H1 (cell line): ENCODE data around the gene MACROH2A1. TPM values are rescaled to one million over a fixed set of nuclear protein-coding genes. Genes with fewer than 3 reads are reported as not detected.

Experiments used
- CTCF ChIA-PET: fragments of 300-600 bp; sonication (Branson Sonifier 250); formaldehyde crosslinking; loops from one replicate; lab custom pipeline; 2021; ENCODE audit not compliant: partially characterized antibody; lab: Charles Lee
- POLR2A ChIA-PET: fragments of 300-600 bp; sonication (Branson Sonifier 250); formaldehyde crosslinking; loops from one replicate; lab custom pipeline; 2021; ENCODE audit warnings: inconsistent platforms; ENCODE audit not compliant: partially characterized antibody; lab: Charles Lee
- DNase-seq, 2 experiments: peaks; one replicate each; pipeline versions ENCODE4 v3.0.0 to v3.0.0-alpha.2; 2010 to 2022; ENCODE audit warnings: low spot score in 2 of 2, low read depth in 1 of 2, mixed read lengths in 1 of 2
- FAIRE-seq: peaks from 2 replicates; lab custom pipeline; 2011; peaks lifted over from hg19 to GRCh38; lab: Jason Lieb, UNC
- H2AFZ ChIP-seq: 2 replicates; pipeline ENCODE4 v1.8.1; 2012; ENCODE audit warnings: low read length, inconsistent platforms
- H2AK5ac ChIP-seq: 2 replicates; pipeline ENCODE4 v1.6.1; 2013; ENCODE audit warnings: low read depth, low read length
- H2BK120ac ChIP-seq: replicated peaks from 2 replicates; pipeline ENCODE3; 2013; ENCODE audit warnings: low read depth, low read length, inconsistent platforms
- H2BK12ac ChIP-seq: 2 replicates; pipeline ENCODE4 v1.6.1; 2013; ENCODE audit warnings: low read depth, low read length
- H2BK15ac ChIP-seq: 2 replicates; pipeline ENCODE4 v1.6.1; 2013; ENCODE audit warnings: low read length
- H2BK20ac ChIP-seq: 2 replicates; pipeline ENCODE4 v1.6.1; 2013; ENCODE audit warnings: low read length
- H2BK5ac ChIP-seq: 2 replicates; pipeline ENCODE4 v1.6.1; 2013; ENCODE audit warnings: low read depth, low read length
- H3K14ac ChIP-seq: 2 replicates; pipeline ENCODE4 v1.6.1; 2013; ENCODE audit warnings: inconsistent platforms; ENCODE audit not compliant: insufficient read length
- H3K18ac ChIP-seq: 2 replicates; pipeline ENCODE4 v1.6.1; 2013; ENCODE audit warnings: low read length; ENCODE audit errors: extremely low read depth
- H3K23ac ChIP-seq: 2 replicates; pipeline ENCODE4 v1.6.1; 2013; ENCODE audit warnings: inconsistent platforms; ENCODE audit not compliant: insufficient read length
- H3K23me2 ChIP-seq: 2 replicates; pipeline ENCODE4 v1.6.1; 2013; ENCODE audit warnings: low read depth, low read length
- H3K27ac ChIP-seq: 2 replicates; pipeline ENCODE4 v1.6.1; 2011; ENCODE audit warnings: low read depth, low read length, inconsistent platforms
- H3K27me3 ChIP-seq, 4 experiments: replicated peaks in 1 of 4; 1 replicate in 1 of 4; 2 replicates in 3 of 4; pipeline versions ENCODE4 v1.6.1 to v1.8.1; 2011 to 2013; ENCODE audit warnings: low read length in 3 of 4, mild to moderate bottlenecking in 3 of 4, inconsistent platforms in 2 of 4, mixed read lengths in 2 of 4, moderate library complexity in 1 of 4; ENCODE audit not compliant: control insufficient read depth in 3 of 4, insufficient read depth in 3 of 4; ENCODE audit errors: extremely low read depth in 1 of 4
- H3K36me3 ChIP-seq, 4 experiments: 2 replicates each; pipeline versions ENCODE4 v1.6.1 to v1.8.1; 2011 to 2013; ENCODE audit warnings: mild to moderate bottlenecking in 4 of 4, low read length in 3 of 4, moderate library complexity in 2 of 4, control low read depth in 1 of 4, inconsistent platforms in 1 of 4; ENCODE audit not compliant: insufficient read depth in 4 of 4, control insufficient read depth in 2 of 4
- H3K4ac ChIP-seq: replicated peaks from 2 replicates; pipeline ENCODE3; 2013; ENCODE audit warnings: low read length, low read depth, mixed read lengths, inconsistent platforms; ENCODE audit not compliant: insufficient read length
- H3K4me1 ChIP-seq, 4 experiments: replicated peaks in 1 of 4; 1 replicate in 1 of 4; 2 replicates in 3 of 4; pipeline versions ENCODE4 v1.6.1 to v1.8.1; 2011 to 2013; ENCODE audit warnings: low read length in 3 of 4, inconsistent platforms in 2 of 4, mixed read lengths in 1 of 4; ENCODE audit not compliant: insufficient read depth in 4 of 4, control insufficient read depth in 3 of 4
- H3K4me2 ChIP-seq, 2 experiments: 2 replicates each; pipeline versions ENCODE4 v1.6.1 to v1.8.1; 2011 to 2013; ENCODE audit warnings: low read depth in 2 of 2, low read length in 2 of 2, control low read depth in 1 of 2, inconsistent platforms in 1 of 2, mild to moderate bottlenecking in 1 of 2; ENCODE audit not compliant: insufficient read depth in 1 of 2
- H3K4me3 ChIP-seq, 4 experiments: fragments of 200-600, 300-600 bp in 1 of 4; sonication (generic), shearing (Covaris generic), sonication (Bioruptor Twin) in 1 of 4; 2 replicates each; pipeline versions ENCODE4 v1.5.1 to v1.8.1; 2011 to 2016; ENCODE audit warnings: low read length in 4 of 4, low read depth in 3 of 4, control low read depth in 2 of 4, inconsistent platforms in 2 of 4, mild to moderate bottlenecking in 2 of 4, mixed read lengths in 1 of 4, moderate library complexity in 1 of 4; ENCODE audit not compliant: insufficient read depth in 2 of 4; ENCODE audit errors: extremely low read depth in 1 of 4
- H3K56ac ChIP-seq: replicated peaks from 2 replicates; pipeline ENCODE3; 2013; ENCODE audit warnings: low read depth, mild to moderate bottlenecking, mixed read lengths, low read length, inconsistent platforms; ENCODE audit not compliant: insufficient read length
- H3K79me1 ChIP-seq: 2 replicates; pipeline ENCODE4 v1.6.1; 2013; ENCODE audit warnings: low read depth, low read length, control low read depth
- H3K79me2 ChIP-seq, 2 experiments: 2 replicates each; pipeline versions ENCODE4 v1.6.1 to v1.8.1; 2012 to 2013; ENCODE audit warnings: low read length in 2 of 2, mild to moderate bottlenecking in 2 of 2, inconsistent platforms in 1 of 2; ENCODE audit not compliant: insufficient read depth in 2 of 2, control insufficient read depth in 1 of 2
- H3K9ac ChIP-seq, 4 experiments: replicated peaks in 1 of 4; 1 replicate in 1 of 4; 2 replicates in 3 of 4; pipeline versions ENCODE4 v1.6.1 to v1.8.1; 2011 to 2013; ENCODE audit warnings: low read depth in 3 of 4, low read length in 3 of 4, control low read depth in 2 of 4, mild to moderate bottlenecking in 2 of 4, moderate library complexity in 2 of 4, inconsistent platforms in 1 of 4; ENCODE audit errors: extremely low read depth in 1 of 4
- H3K9me3 ChIP-seq, 2 experiments: 2 replicates each; pipeline versions ENCODE4 v1.6.1 to v1.8.1; 2012 to 2013; ENCODE audit warnings: mild to moderate bottlenecking in 2 of 2, moderate library complexity in 2 of 2, control low read depth in 1 of 2, inconsistent platforms in 1 of 2, low read depth in 1 of 2, low read length in 1 of 2, mixed read lengths in 1 of 2; ENCODE audit not compliant: insufficient read depth in 2 of 2
- H4K20me1 ChIP-seq, 2 experiments: replicated peaks in 1 of 2; 2 replicates each; pipeline versions ENCODE3 to v1.8.1; 2011 to 2013; ENCODE audit warnings: inconsistent platforms in 2 of 2, low read length in 2 of 2, mild to moderate bottlenecking in 1 of 2; ENCODE audit not compliant: insufficient read depth in 2 of 2, control insufficient read depth in 1 of 2
- H4K5ac ChIP-seq: 2 replicates; pipeline ENCODE4 v1.6.1; 2013; ENCODE audit warnings: low read length, low read depth, mixed read lengths, inconsistent platforms; ENCODE audit not compliant: insufficient read length
- H4K8ac ChIP-seq: 2 replicates; pipeline ENCODE4 v1.8.0; 2013; ENCODE audit warnings: mild to moderate bottlenecking, moderate library complexity, low read length, inconsistent platforms; ENCODE audit not compliant: insufficient read depth; ENCODE audit errors: extremely low read depth
- H4K91ac ChIP-seq: replicated peaks from 2 replicates; pipeline ENCODE3; 2013; ENCODE audit warnings: low read length, mixed read lengths, inconsistent platforms; ENCODE audit not compliant: insufficient read length
- ASH2L ChIP-seq: fragments of 200-600, 300-600 bp; sonication (generic); IDR thresholded peaks from one replicate; pipeline ENCODE4 v1.7.1; 2017; ENCODE audit warnings: low read length
- CHD1 ChIP-seq: IDR thresholded peaks from 2 replicates; pipeline ENCODE4 v1.6.1; 2012; ENCODE audit warnings: low read depth, low read length, improper control_type of control experiment
- CREB1 ChIP-seq: IDR thresholded peaks from 2 replicates; pipeline ENCODE4 v1.6.1; 2012; ENCODE audit warnings: inconsistent platforms
- GABPA ChIP-seq: IDR thresholded peaks from 2 replicates; pipeline ENCODE4 v1.6.1; 2011; ENCODE audit warnings: mild to moderate bottlenecking, low read length, moderate library complexity, borderline replicate concordance; ENCODE audit not compliant: insufficient read depth
- HDAC2 ChIP-seq, 2 experiments: fragments of 300-600 bp in 1 of 2; sonication (generic) in 1 of 2; IDR thresholded peaks; 2 replicates each; pipeline ENCODE4 v1.6.1; 2011 to 2012; ENCODE audit warnings: low read depth in 2 of 2, low read length in 2 of 2, mild to moderate bottlenecking in 2 of 2, moderate library complexity in 2 of 2, borderline replicate concordance in 1 of 2, inconsistent platforms in 1 of 2
- JUND ChIP-seq: IDR thresholded peaks from 2 replicates; pipeline ENCODE4 v1.6.1; 2011; ENCODE audit warnings: mild to moderate bottlenecking, improper control_type of control experiment, low read length
- KDM4A ChIP-seq: IDR thresholded peaks from one replicate; pipeline ENCODE4 v1.7.1; 2012; ENCODE audit warnings: low read depth, mild to moderate bottlenecking, moderate library complexity, low read length, inconsistent platforms; ENCODE audit not compliant: severe bottlenecking
- SP4 ChIP-seq: IDR thresholded peaks from 2 replicates; pipeline ENCODE4 v1.6.1; 2012; ENCODE audit warnings: low read length, inconsistent platforms
- SUZ12 ChIP-seq: fragments of 200-600 bp; sonication (generic); IDR thresholded peaks from 2 replicates; pipeline ENCODE4 v1.6.1; 2012; ENCODE audit warnings: mild to moderate bottlenecking, inconsistent platforms, low read length, moderate library complexity, mixed read lengths
- YY1 ChIP-seq: IDR thresholded peaks from 2 replicates; pipeline ENCODE4 v1.6.1; 2011; ENCODE audit warnings: low read depth, mild to moderate bottlenecking, low read length
- WGBS, 2 experiments: shearing (Covaris generic) in 1 of 2; methylation state at CpG; one replicate each; pipeline versions ENCODE4 v1.1.6 to v1.1.7; 2013 to 2015; ENCODE audit warnings: low lambda C conversion rate in 2 of 2, mixed read lengths in 2 of 2, inconsistent platforms in 1 of 2, low coverage in 1 of 2, missing lambda C conversion rate in 1 of 2; ENCODE audit not compliant: insufficient replicate concordance in 2 of 2, insufficient coverage in 1 of 2, insufficient read length in 1 of 2; ENCODE audit errors: extremely low coverage in 1 of 2, missing lambda C conversion rate in 1 of 2; 5-methylcytosine and 5-hydroxymethylcytosine counted together
- polyA plus RNA-seq, 7 experiments: library from polyadenylated mRNA; depleted of rRNA in 3 of 7; stranded (reverse) in 5 of 7; unstranded in 2 of 7; fragments of >200 nt in 5 of 7; fragments of 200-250 nt in 2 of 7; gene quantifications; 1 replicate in 5 of 7; 2 replicates in 1 of 7; 4 replicates in 1 of 7; pipeline versions ENCODE4 v1.2.1 to v1.2.3, GENCODE V29; 2011 to 2013; ENCODE audit warnings: missing spikeins in 2 of 7, mixed read lengths in 2 of 7
- total RNA-seq: library from RNA; stranded (reverse); fragmentation: NEBNext Ultra II Directional; extraction: Animal tissue kit (Norgen Biotek cat#: 25700); gene quantifications from 2 replicates; pipeline ENCODE4 v1.2.1, GENCODE V29; 2021
- TF ChIP-seq, protein P1 (sequence below): IDR thresholded peaks from 2 replicates; pipeline ENCODE4 v1.6.1; 2012; ENCODE audit warnings: low read length, inconsistent platforms

The MACROH2A1 gene
- total and polyA plus RNA-seq, 2 of the 8 experiments (the other 6 are each of a cell fraction or from before 2014, with no cell fraction given), result 60.0 to 92.3 TPM

DNA sequence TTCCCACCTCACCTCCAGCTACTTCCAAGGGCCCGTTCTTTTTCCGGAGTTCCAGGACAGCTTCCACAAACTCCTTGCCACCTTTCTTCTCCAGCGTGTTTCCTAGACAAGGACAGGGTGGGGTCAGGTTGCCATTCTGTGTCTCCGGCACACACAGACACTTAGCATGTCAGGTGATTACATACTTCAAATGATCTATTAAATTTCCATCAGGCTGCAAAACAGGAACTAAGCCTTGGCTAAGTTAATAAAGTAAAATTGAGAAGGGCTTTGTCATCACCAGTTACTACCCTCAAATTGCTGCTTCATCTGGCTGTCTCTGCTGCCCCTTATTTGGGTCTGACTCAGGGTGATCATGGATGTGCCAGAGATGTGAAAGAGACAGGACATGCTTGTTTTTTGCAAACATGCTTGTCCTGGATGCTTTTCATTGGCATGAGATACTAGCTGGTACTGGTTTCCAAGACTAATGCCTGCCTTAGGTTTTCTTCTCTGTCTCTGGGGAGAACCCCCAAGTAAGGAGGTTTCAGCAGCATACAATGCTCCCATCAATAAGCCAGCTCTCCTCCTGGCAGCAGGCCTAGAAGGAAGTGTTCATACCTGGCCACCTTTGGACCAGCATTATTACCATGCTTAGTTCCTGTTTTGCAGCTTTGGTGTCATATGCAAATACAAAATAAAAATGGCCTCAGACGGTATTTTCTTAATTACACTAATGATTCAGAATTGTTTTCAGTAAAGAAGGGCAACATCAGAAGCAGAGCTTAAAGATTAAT lies 52.9 kb downstream of the MACROH2A1 start:
- H2AFZ ChIP-seq, result no peak overlapping the region
- no peaks in the 10 kb centered on the region for H3K4me1 ChIP-seq
- H4K20me1 ChIP-seq, result peaks cover 3 to 5% of the 10 kb centered on the region in 2 experiments
- H3K23me2 ChIP-seq, result no peaks in the 10 kb centered on the region
- no peak overlapping the region for H3K4ac ChIP-seq
- H3K4me2 ChIP-seq, result no peak overlapping the region
- no peak overlapping the region for H2AK5ac ChIP-seq
- no peak overlapping the region for H2BK5ac ChIP-seq
- H3K23ac ChIP-seq, result no peak overlapping the region
- no peak overlapping the region for H3K56ac ChIP-seq
- no peak overlapping the region for H3K9ac ChIP-seq
- no peak for DNase-seq
- no peak overlapping the region for H4K5ac ChIP-seq
- H3K36me3 ChIP-seq, result peaks cover 3 to 19% (median 5%) of the 10 kb centered on the region in 4 experiments; a peak in 4 of 8 replicates
- H2BK12ac ChIP-seq, result no peak overlapping the region
- no peak overlapping the region for H2BK15ac ChIP-seq
- H3K18ac ChIP-seq, result no peak overlapping the region
- no peaks in the 10 kb centered on the region for H3K9me3 ChIP-seq
- no peak overlapping the region for H3K4me3 ChIP-seq
- no peaks in the 10 kb centered on the region for H3K79me2 ChIP-seq
- H4K8ac ChIP-seq, result no peak overlapping the region
- no peaks in the 10 kb centered on the region for H3K79me1 ChIP-seq
- H2BK20ac ChIP-seq, result no peak overlapping the region
- no peak overlapping the region for H2BK120ac ChIP-seq
- no peak overlapping the region for H4K91ac ChIP-seq
- no peak overlapping the region for H3K14ac ChIP-seq
- H3K27ac ChIP-seq, result no peak overlapping the region
- FAIRE-seq, result no peak
- H3K27me3 ChIP-seq, result no peaks in the 10 kb centered on the region
- POLR2A ChIA-PET, result interaction anchor here (0.7 kb wide), 1 partner anchor 32 kb away, joined by 3 read pairs; no protein-coding TSS in a partner anchor
- CTCF ChIA-PET, result interaction anchor here (0.6 to 0.7 kb wide), 2 partner anchors 112 to 366 kb away, joined by 3 to 4 read pairs; no protein-coding TSS in a partner anchor
- WGBS, 2 experiments, result 93% methylated on average over 5 of the region's 5 CpGs; no CpG with 5 or more reads in 1 of the 2 experiments
- no peak for TF ChIP-seq YY1
- no peak for TF ChIP-seq JUND
- no peak for TF ChIP-seq CREB1
- no peak for TF ChIP-seq CHD1
- TF ChIP-seq SUZ12, result no peak
- no peak for TF ChIP-seq GABPA
- no peak for TF ChIP-seq HDAC2 (IDR thresholded peaks at IDR 0.05; ENCODE audit: borderline replicate concordance in 1 of 2, low read depth in 2 of 2, low read length in 2 of 2)
- TF ChIP-seq, protein P1, sequence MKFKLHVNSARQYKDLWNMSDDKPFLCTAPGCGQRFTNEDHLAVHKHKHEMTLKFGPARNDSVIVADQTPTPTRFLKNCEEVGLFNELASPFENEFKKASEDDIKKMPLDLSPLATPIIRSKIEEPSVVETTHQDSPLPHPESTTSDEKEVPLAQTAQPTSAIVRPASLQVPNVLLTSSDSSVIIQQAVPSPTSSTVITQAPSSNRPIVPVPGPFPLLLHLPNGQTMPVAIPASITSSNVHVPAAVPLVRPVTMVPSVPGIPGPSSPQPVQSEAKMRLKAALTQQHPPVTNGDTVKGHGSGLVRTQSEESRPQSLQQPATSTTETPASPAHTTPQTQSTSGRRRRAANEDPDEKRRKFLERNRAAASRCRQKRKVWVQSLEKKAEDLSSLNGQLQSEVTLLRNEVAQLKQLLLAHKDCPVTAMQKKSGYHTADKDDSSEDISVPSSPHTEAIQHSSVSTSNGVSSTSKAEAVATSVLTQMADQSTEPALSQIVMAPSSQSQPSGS, result no peak
- TF ChIP-seq KDM4A, result no peak
- no peak for TF ChIP-seq ASH2L
- no peak for TF ChIP-seq SP4
